Measurements from ENCODE around the gene ENTPD5. TPM values are rescaled to one million over a fixed set of nuclear protein-coding genes. Genes with fewer than 3 reads are reported as not detected.

ENTPD5 gene
- total and polyA plus RNA-seq, 8 donors, result 2.7 to 7.4 (median 5.2) TPM

DNA sequence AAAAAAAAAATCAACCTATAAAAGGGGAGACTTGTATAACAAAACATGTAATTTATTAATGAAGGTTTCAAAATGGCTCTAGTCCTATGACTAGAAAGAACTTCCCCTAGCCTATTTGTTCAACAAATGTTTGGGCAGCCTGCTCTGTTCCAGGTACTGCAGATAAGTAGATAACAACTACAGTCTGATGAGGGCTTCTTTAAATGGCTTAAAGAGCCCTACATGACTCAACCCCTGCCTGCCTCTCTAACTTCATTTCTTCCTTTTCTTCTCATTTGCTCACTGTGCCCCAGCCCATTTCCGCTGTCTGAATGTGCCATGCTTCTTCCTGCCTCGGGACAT lies 43.7 kb upstream of the ENTPD5 start:
- TF ChIP-seq, protein P1, sequence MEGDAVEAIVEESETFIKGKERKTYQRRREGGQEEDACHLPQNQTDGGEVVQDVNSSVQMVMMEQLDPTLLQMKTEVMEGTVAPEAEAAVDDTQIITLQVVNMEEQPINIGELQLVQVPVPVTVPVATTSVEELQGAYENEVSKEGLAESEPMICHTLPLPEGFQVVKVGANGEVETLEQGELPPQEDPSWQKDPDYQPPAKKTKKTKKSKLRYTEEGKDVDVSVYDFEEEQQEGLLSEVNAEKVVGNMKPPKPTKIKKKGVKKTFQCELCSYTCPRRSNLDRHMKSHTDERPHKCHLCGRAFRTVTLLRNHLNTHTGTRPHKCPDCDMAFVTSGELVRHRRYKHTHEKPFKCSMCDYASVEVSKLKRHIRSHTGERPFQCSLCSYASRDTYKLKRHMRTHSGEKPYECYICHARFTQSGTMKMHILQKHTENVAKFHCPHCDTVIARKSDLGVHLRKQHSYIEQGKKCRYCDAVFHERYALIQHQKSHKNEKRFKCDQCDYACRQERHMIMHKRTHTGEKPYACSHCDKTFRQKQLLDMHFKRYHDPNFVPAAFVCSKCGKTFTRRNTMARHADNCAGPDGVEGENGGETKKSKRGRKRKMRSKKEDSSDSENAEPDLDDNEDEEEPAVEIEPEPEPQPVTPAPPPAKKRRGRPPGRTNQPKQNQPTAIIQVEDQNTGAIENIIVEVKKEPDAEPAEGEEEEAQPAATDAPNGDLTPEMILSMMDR (IDR thresholded peaks at IDR 0.05), result no peak
- H3K4me1 ChIP-seq, result peaks cover 0 to 7% (median 3%) of the 10 kb centered on the region in 3 donors
- FAIRE-seq, result no peak
- peak in 2 of 4 donors; percentile 30 to 44 for ATAC-seq
- peaks cover 0 to 30% (median 0%) of the 10 kb centered on the region in 3 donors for H3K36me3 ChIP-seq
- H3K27ac ChIP-seq, result no peak overlapping the region
- DNase-seq, result no peak
- no peaks in the 10 kb centered on the region for H3K9me3 ChIP-seq
- H3K27me3 ChIP-seq, result no peaks in the 10 kb centered on the region
- no peak overlapping the region for H3K4me3 ChIP-seq
- 70 to 77% methylated on average over 2 of the region's 2 CpGs for WGBS, 2 donors
- intact Hi-C loops (cut with DNase I), result no loop called here

DNA sequence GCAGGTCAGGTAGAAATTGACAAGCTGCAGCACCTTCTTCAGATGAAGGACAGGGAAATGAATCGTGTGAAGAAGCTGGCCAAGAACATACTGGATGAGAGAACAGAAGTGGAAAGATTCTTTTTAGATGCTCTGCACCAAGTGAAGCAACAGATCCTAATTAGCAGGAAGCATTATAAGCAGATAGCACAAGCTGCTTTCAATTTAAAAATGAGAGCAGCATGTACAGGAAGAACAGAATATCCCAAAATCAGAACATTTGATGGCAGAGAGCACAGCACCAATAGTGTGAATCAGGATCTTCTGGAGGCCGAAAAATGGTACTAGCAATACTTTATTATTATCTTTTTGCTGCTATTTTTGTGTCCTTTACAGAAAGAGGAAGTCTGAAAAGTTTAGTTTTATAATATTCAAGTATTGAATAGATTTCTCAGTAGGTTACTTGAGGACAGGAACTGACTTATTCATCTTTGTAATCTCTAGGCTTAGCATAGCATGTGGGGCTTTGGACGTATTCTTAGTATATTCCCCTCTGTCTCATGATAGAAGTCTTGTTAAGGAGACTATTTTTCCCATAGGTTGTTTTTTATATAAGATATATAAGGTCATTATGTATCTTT lies 30.9 kb upstream of the ENTPD5 start:
- DNase-seq, result no peak
- TF ChIP-seq, protein P1 (IDR thresholded peaks at IDR 0.05), result no peak
- no peak for FAIRE-seq
- intact Hi-C loops (cut with DNase I), result no loop called here
- Histone ChIP-seq H3K27ac (no peak overlapping the region), H3K9me3 (no peaks in the 10 kb centered on the region), H3K27me3 (no peaks in the 10 kb centered on the region), H3K4me1 (no peaks in the 10 kb centered on the region), H3K36me3 (no peaks in the 10 kb centered on the region), H3K4me3 (no peak overlapping the region)
- no peak for ATAC-seq
- 78 to 82% methylated on average over 3 of the region's 3 CpGs for WGBS, 2 donors

- WGBS, 2 donors, result 70 to 77% methylated on average over 3 of the region's 3 CpGs
- no peak for ATAC-seq
- TF ChIP-seq, protein P1 (IDR thresholded peaks at IDR 0.05), result no peak
- no peak for DNase-seq
- H3K27me3 ChIP-seq, result no peaks in the 10 kb centered on the region
- FAIRE-seq, result no peak
- H3K27ac ChIP-seq, result no peak overlapping the region
- no peak overlapping the region for H3K4me3 ChIP-seq
- no peaks in the 10 kb centered on the region for H3K4me1 ChIP-seq
- intact Hi-C loops (cut with DNase I), result no loop called here
- H3K9me3 ChIP-seq, result no peaks in the 10 kb centered on the region
- H3K36me3 ChIP-seq, result no peaks in the 10 kb centered on the region
Measured at GRCh38 chr14:74048281-74048680, 29.2 kb upstream of the ENTPD5 start.

GRCh38 chr14:74045522-74045921 lies 26.4 kb upstream of the ENTPD5 start:
- DNase-seq (no peak), FAIRE-seq (no peak), ATAC-seq (no peak)
- H3K4me3 ChIP-seq, result no peak overlapping the region
- H3K4me1 ChIP-seq, result no peaks in the 10 kb centered on the region
- no peak overlapping the region for H3K27ac ChIP-seq
- intact Hi-C loops (cut with DNase I), result no loop called here
- H3K36me3 ChIP-seq, result no peaks in the 10 kb centered on the region
- TF ChIP-seq, protein P1 (IDR thresholded peaks at IDR 0.05), result no peak
- WGBS, 2 donors, result 96 to 97% methylated on average over 4 of the region's 4 CpGs
- H3K9me3 ChIP-seq, result no peaks in the 10 kb centered on the region
- H3K27me3 ChIP-seq, result no peaks in the 10 kb centered on the region

- Histone ChIP-seq H3K9me3 (no peaks in the 10 kb centered on the region), H3K4me3 (no peak overlapping the region), H3K4me1 (no peaks in the 10 kb centered on the region), H3K36me3 (no peaks in the 10 kb centered on the region), H3K27me3 (no peaks in the 10 kb centered on the region), H3K27ac (no peak overlapping the region)
- no peak for ATAC-seq
- DNase-seq, result no peak
- intact Hi-C loops (cut with DNase I), result no loop called here
- 54 to 78% methylated on average over 2 of the region's 2 CpGs for WGBS, 2 donors
- TF ChIP-seq, protein P1 (IDR thresholded peaks at IDR 0.05), result no peak
- FAIRE-seq, result no peak
Measured at GRCh38 chr14:74042296-74042695, 23.2 kb upstream of the ENTPD5 start.

Data from pancreas (tissue), 10 donors.